ENCODE results near the gene PYGO2. TPM values are rescaled to one million over a fixed set of nuclear protein-coding genes. Genes with fewer than 3 reads are reported as not detected.
"Not testable (repeated sequence)": the region's sequence is repeated elsewhere in the genome, so short reads cannot be mapped to it uniquely, and the experiment has no call there.

Gene PYGO2
- total RNA-seq, 1 experiment from 2014 or later, result 43.4 TPM

GRCh38 chr1:154910851-154911250 lies 50.7 kb downstream of the PYGO2 start:
- DNase-seq (ENCODE audit: low spot score), result no peak

GRCh38 chr1:154908937-154909336 lies 52.6 kb downstream of the PYGO2 start:
- no peak for DNase-seq (ENCODE audit: low spot score)

GRCh38 chr1:154908129-154908528 lies 53.5 kb downstream of the PYGO2 start:
- not testable (repeated sequence) for DNase-seq (ENCODE audit: low spot score)

Small RNA genes lying within 50 kb of the gene (small RNA-seq; reads per million reads assigned to genes)
- gene MIR4258 (not detected), gene RF00017 (not detected)

Other genes with a start within 250 kb of the PYGO2 start
- not detected in 2 replicates for gene KCNN3, start 91.5 kb downstream of the PYGO2 start, total RNA-seq (2014; rRNA removed; shearing (Covaris generic))
- gene PMVK, start 25.1 kb downstream of the PYGO2 start, total RNA-seq (2014; rRNA removed; shearing (Covaris generic)), result 15.7 and 18.9 TPM in 2 replicates
- 33.3 and 42.5 TPM in 2 replicates for gene PBXIP1, start 5.7 kb downstream of the PYGO2 start, total RNA-seq (2014; rRNA removed; shearing (Covaris generic))
- gene SHC1, start 9.0 kb upstream of the PYGO2 start, total RNA-seq (2014; rRNA removed; shearing (Covaris generic)), result 112 and 120 TPM in 2 replicates
- 189 and 196 TPM in 2 replicates for gene CKS1B, start 12.9 kb upstream of the PYGO2 start, total RNA-seq (2014; rRNA removed; shearing (Covaris generic))
- 83.1 and 85.5 TPM in 2 replicates for gene FLAD1, start 21.6 kb upstream of the PYGO2 start, total RNA-seq (2014; rRNA removed; shearing (Covaris generic))
- 0.16 and 0.18 TPM in 2 replicates for gene LENEP, start 31.8 kb upstream of the PYGO2 start, total RNA-seq (2014; rRNA removed; shearing (Covaris generic))
- 81.9 and 83.4 TPM in 2 replicates for gene ZBTB7B, start 41.0 kb upstream of the PYGO2 start, total RNA-seq (2014; rRNA removed; shearing (Covaris generic))
- gene DCST2, start 72.0 kb upstream of the PYGO2 start, total RNA-seq (2014; rRNA removed; shearing (Covaris generic)), result 0.70 and 3.3 TPM in 2 replicates
- gene DCST1, start 72.0 kb upstream of the PYGO2 start, total RNA-seq (2014; rRNA removed; shearing (Covaris generic)), result 0.05 TPM in 1 of 2 replicates, not detected in the other
- gene ADAM15, start 89.5 kb upstream of the PYGO2 start, total RNA-seq (2014; rRNA removed; shearing (Covaris generic)), result 177 and 185 TPM in 2 replicates
- gene EFNA4, start 102.0 kb upstream of the PYGO2 start, total RNA-seq (2014; rRNA removed; shearing (Covaris generic)), result 34.6 and 45.0 TPM in 2 replicates
- gene EFNA3, start 117.1 kb upstream of the PYGO2 start, total RNA-seq (2014; rRNA removed; shearing (Covaris generic)), result 2.4 and 3.9 TPM in 2 replicates
- gene EFNA1, start 166.1 kb upstream of the PYGO2 start, total RNA-seq (2014; rRNA removed; shearing (Covaris generic)), result 49.8 and 62.7 TPM in 2 replicates
- 38.8 and 47.5 TPM in 2 replicates for gene SLC50A1, start 174.1 kb upstream of the PYGO2 start, total RNA-seq (2014; rRNA removed; shearing (Covaris generic))
- 86.2 and 100 TPM in 2 replicates for gene DPM3, start 178.7 kb upstream of the PYGO2 start, total RNA-seq (2014; rRNA removed; shearing (Covaris generic))
- 107 and 128 TPM in 2 replicates for gene KRTCAP2, start 211.5 kb upstream of the PYGO2 start, total RNA-seq (2014; rRNA removed; shearing (Covaris generic))
- gene TRIM46, start 212.1 kb upstream of the PYGO2 start, total RNA-seq (2014; rRNA removed; shearing (Covaris generic)), result not detected in 2 replicates
- 4.2 and 7.6 TPM in 2 replicates for gene THBS3, start 246.1 kb upstream of the PYGO2 start, total RNA-seq (2014; rRNA removed; shearing (Covaris generic))
- 72.2 and 86.8 TPM in 2 replicates for gene MTX1, start 246.9 kb upstream of the PYGO2 start, total RNA-seq (2014; rRNA removed; shearing (Covaris generic))

Measured in HT-29 (cell line).